Measurements from ENCODE around the gene TMEM132C.

The TMEM132C gene

GRCh38 chr12:128314611-128315010 is 47.6 kb downstream of the TMEM132C start:
- H3K4me3 Mint-ChIP-seq: no peak overlapping the region
- no peaks in the 10 kb centered on the region for H3K36me3 Mint-ChIP-seq
- no peaks in the 10 kb centered on the region for H3K4me1 Mint-ChIP-seq
- peaks cover 28% of the 10 kb centered on the region for H3K9me3 Mint-ChIP-seq
- no peak overlapping the region for H3K27ac Mint-ChIP-seq
- no peaks in the 10 kb centered on the region for H3K27me3 Mint-ChIP-seq
- no peak for DNase-seq
- CTCF ChIA-PET: no interaction called here

- Mint-ChIP-seq H3K27ac (no peak overlapping the region), H3K4me3 (no peak overlapping the region), H3K9me3 (peaks cover 21% of the 10 kb centered on the region), H3K36me3 (no peaks in the 10 kb centered on the region), H3K4me1 (no peaks in the 10 kb centered on the region), H3K27me3 (no peaks in the 10 kb centered on the region)
- CTCF ChIA-PET: no interaction called here
- no peak for DNase-seq
Observed at GRCh38 chr12:128316078-128316477, 49.1 kb downstream of the TMEM132C start.

- H3K4me3 Mint-ChIP-seq: no peak overlapping the region
- H3K27ac Mint-ChIP-seq: no peak overlapping the region
- no peak for DNase-seq
- H3K9me3 Mint-ChIP-seq: peaks cover 18% of the 10 kb centered on the region
- H3K36me3 Mint-ChIP-seq: no peaks in the 10 kb centered on the region
- no peaks in the 10 kb centered on the region for H3K27me3 Mint-ChIP-seq
- H3K4me1 Mint-ChIP-seq: no peaks in the 10 kb centered on the region
- CTCF ChIA-PET: interaction anchor here (0.7 kb wide), 1 partner anchor 248 kb away, joined by 3 read pairs; no protein-coding TSS in a partner anchor
Observed at GRCh38 chr12:128316973-128317526, 50.1 kb downstream of the TMEM132C start.

GRCh38 chr12:128318341-128318740 is 51.4 kb downstream of the TMEM132C start:
- CTCF ChIA-PET: no interaction called here
- H3K4me3 Mint-ChIP-seq: no peak overlapping the region
- peaks cover 23% of the 10 kb centered on the region for H3K9me3 Mint-ChIP-seq
- H3K36me3 Mint-ChIP-seq: no peaks in the 10 kb centered on the region
- H3K4me1 Mint-ChIP-seq: no peaks in the 10 kb centered on the region
- DNase-seq: no peak
- no peak overlapping the region for H3K27ac Mint-ChIP-seq
- no peaks in the 10 kb centered on the region for H3K27me3 Mint-ChIP-seq

- Mint-ChIP-seq H3K36me3 (no peaks in the 10 kb centered on the region), H3K27ac (no peak overlapping the region), H3K27me3 (no peaks in the 10 kb centered on the region), H3K4me1 (no peaks in the 10 kb centered on the region), H3K9me3 (peaks cover 23% of the 10 kb centered on the region), H3K4me3 (no peak overlapping the region)
- no peak for DNase-seq
- CTCF ChIA-PET: no interaction called here
Observed at GRCh38 chr12:128318946-128319345, 52.0 kb downstream of the TMEM132C start.

- Mint-ChIP-seq H3K9me3 (peaks cover 16% of the 10 kb centered on the region), H3K27me3 (no peaks in the 10 kb centered on the region), H3K27ac (no peak overlapping the region), H3K36me3 (no peaks in the 10 kb centered on the region), H3K4me3 (no peak overlapping the region), H3K4me1 (no peaks in the 10 kb centered on the region)
- no peak for DNase-seq
- CTCF ChIA-PET: no interaction called here
Observed at GRCh38 chr12:128322341-128322740, 55.4 kb downstream of the TMEM132C start.

- no peak for DNase-seq
- Mint-ChIP-seq H3K27ac (no peak overlapping the region), H3K9me3 (peaks cover 20% of the 10 kb centered on the region), H3K4me1 (no peaks in the 10 kb centered on the region), H3K36me3 (no peaks in the 10 kb centered on the region), H3K27me3 (no peaks in the 10 kb centered on the region), H3K4me3 (no peak overlapping the region)
- CTCF ChIA-PET: no interaction called here
Observed at GRCh38 chr12:128323145-128323920, 56.4 kb downstream of the TMEM132C start.

GRCh38 chr12:128325646-128326045 is 58.7 kb downstream of the TMEM132C start:
- no peak overlapping the region for H3K4me3 Mint-ChIP-seq
- DNase-seq: no peak
- no peaks in the 10 kb centered on the region for H3K27me3 Mint-ChIP-seq
- peaks cover 17% of the 10 kb centered on the region for H3K9me3 Mint-ChIP-seq
- no peaks in the 10 kb centered on the region for H3K4me1 Mint-ChIP-seq
- H3K27ac Mint-ChIP-seq: no peak overlapping the region
- no peaks in the 10 kb centered on the region for H3K36me3 Mint-ChIP-seq
- CTCF ChIA-PET: no interaction called here

- CTCF ChIA-PET: no interaction called here
- H3K9me3 Mint-ChIP-seq: peaks cover 15% of the 10 kb centered on the region
- H3K4me3 Mint-ChIP-seq: no peak overlapping the region
- DNase-seq: no peak
- H3K36me3 Mint-ChIP-seq: no peaks in the 10 kb centered on the region
- no peak overlapping the region for H3K27ac Mint-ChIP-seq
- no peaks in the 10 kb centered on the region for H3K27me3 Mint-ChIP-seq
- no peaks in the 10 kb centered on the region for H3K4me1 Mint-ChIP-seq
Observed at GRCh38 chr12:128326406-128326805, 59.4 kb downstream of the TMEM132C start.

GRCh38 chr12:128328961-128329360 is 62.0 kb downstream of the TMEM132C start:
- H3K4me3 Mint-ChIP-seq: no peak overlapping the region
- no peaks in the 10 kb centered on the region for H3K36me3 Mint-ChIP-seq
- peaks cover 8% of the 10 kb centered on the region for H3K9me3 Mint-ChIP-seq
- CTCF ChIA-PET: no interaction called here
- H3K27me3 Mint-ChIP-seq: no peaks in the 10 kb centered on the region
- no peak overlapping the region for H3K27ac Mint-ChIP-seq
- DNase-seq: no peak
- no peaks in the 10 kb centered on the region for H3K4me1 Mint-ChIP-seq

- no peak for DNase-seq
- H3K27ac Mint-ChIP-seq: no peak overlapping the region
- H3K36me3 Mint-ChIP-seq: no peaks in the 10 kb centered on the region
- no peak overlapping the region for H3K4me3 Mint-ChIP-seq
- no peaks in the 10 kb centered on the region for H3K4me1 Mint-ChIP-seq
- peaks cover 1% of the 10 kb centered on the region for H3K9me3 Mint-ChIP-seq
- CTCF ChIA-PET: no interaction called here
- H3K27me3 Mint-ChIP-seq: no peaks in the 10 kb centered on the region
Observed at GRCh38 chr12:128336204-128337070, 69.5 kb downstream of the TMEM132C start.

- Mint-ChIP-seq H3K27ac (no peak overlapping the region), H3K4me3 (no peak overlapping the region), H3K36me3 (no peaks in the 10 kb centered on the region), H3K9me3 (peaks cover 1% of the 10 kb centered on the region), H3K27me3 (no peaks in the 10 kb centered on the region), H3K4me1 (no peaks in the 10 kb centered on the region)
- no peak for DNase-seq
- CTCF ChIA-PET: no interaction called here
Observed at GRCh38 chr12:128337071-128337345, 70.0 kb downstream of the TMEM132C start.

- H3K4me3 Mint-ChIP-seq: no peak overlapping the region
- no peak overlapping the region for H3K27ac Mint-ChIP-seq
- peaks cover 1% of the 10 kb centered on the region for H3K9me3 Mint-ChIP-seq
- DNase-seq: no peak
- H3K27me3 Mint-ChIP-seq: no peaks in the 10 kb centered on the region
- no peaks in the 10 kb centered on the region for H3K4me1 Mint-ChIP-seq
- CTCF ChIA-PET: no interaction called here
- no peaks in the 10 kb centered on the region for H3K36me3 Mint-ChIP-seq
Observed at GRCh38 chr12:128337431-128338170, 70.6 kb downstream of the TMEM132C start.

GRCh38 chr12:128338386-128339125 is 71.6 kb downstream of the TMEM132C start:
- Mint-ChIP-seq H3K36me3 (no peaks in the 10 kb centered on the region), H3K4me3 (no peak overlapping the region), H3K27me3 (no peaks in the 10 kb centered on the region), H3K27ac (no peak overlapping the region), H3K4me1 (no peaks in the 10 kb centered on the region), H3K9me3 (peaks cover 1% of the 10 kb centered on the region)
- no peak for DNase-seq
- CTCF ChIA-PET: no interaction called here

All from activated naive CD4-positive, alpha-beta T cell treated with anti-CD3 and anti-CD28 coated beads, Interleukin-2, amount 10 ng/mL, durations not matched to agents 7 days and 5 days (primary cell).